GM12878 (cell line): Measurements from ENCODE around the gene NR6A1. TPM values are rescaled to one million over a fixed set of nuclear protein-coding genes. Genes with fewer than 3 reads are reported as not detected.

ENCODE experiments used
- ATAC-seq: fragments of 200-7000 bp; cut with Tn5 transposase; 3 replicates; pipeline ENCODE4 v1.9.1; 2020; ENCODE audit warnings: mild to moderate bottlenecking, moderate library complexity
- BruUV-seq: library from RNA; stranded (reverse); fragments of 400-500 nt; replicated peaks from 2 replicates; lab custom pipeline; 2021; lab: Mats Ljungman, UMichigan
- CTCF ChIA-PET: fragments of 300-600 bp; sonication (Branson Sonifier 250); formaldehyde crosslinking; extraction: SDS; loops from one replicate; lab custom pipeline; 2021; ENCODE audit warnings: inconsistent platforms; lab: Yijun Ruan, JAX
- POLR2A ChIA-PET: fragments of 350-600 bp; formaldehyde crosslinking; extraction: SDS; loops from one replicate; lab custom pipeline; 2021; ENCODE audit warnings: inconsistent platforms; lab: Charles Lee
- RAD21 ChIA-PET: fragments of 300-600 bp; sonication (Branson Sonifier 250); formaldehyde crosslinking; loops from one replicate; lab custom pipeline; 2023; ENCODE audit warnings: antibody characterized with exemption; ENCODE audit not compliant: unreplicated experiment; lab: Charles Lee
- SMC1A ChIA-PET: fragments of 300-600 bp; sonication (Branson Sonifier 250); formaldehyde crosslinking; loops from one replicate; lab custom pipeline; 2023; ENCODE audit not compliant: unreplicated experiment, uncharacterized antibody; lab: Charles Lee
- DNase-seq: peaks from one replicate; pipeline ENCODE4 v3.0.0-alpha.2; 2011; ENCODE audit warnings: low read depth, low spot score
- FAIRE-seq: peaks from 3 replicates; lab custom pipeline; 2011; peaks lifted over from hg19 to GRCh38; lab: Jason Lieb, UNC
- H2AFZ ChIP-seq: 2 replicates; pipeline ENCODE4 v1.6.0; 2011; ENCODE audit warnings: low read depth, low read length, control low read depth; ENCODE audit not compliant: control insufficient read depth
- H3K27ac ChIP-seq: 2 replicates; pipeline ENCODE4 v1.5.1; 2011; ENCODE audit warnings: control low read depth; ENCODE audit not compliant: control insufficient read depth, insufficient read depth
- H3K27me3 ChIP-seq, 2 experiments: replicated peaks in 1 of 2; 2 replicates each; pipeline versions ENCODE4 v1.6.0 to v1.6.1; 2011; ENCODE audit warnings: low read length in 1 of 2; ENCODE audit not compliant: control insufficient read depth in 2 of 2, insufficient read depth in 2 of 2
- H3K36me3 ChIP-seq, 2 experiments: 2 replicates each; pipeline ENCODE4 v1.5.1; 2011; ENCODE audit warnings: low read length in 1 of 2; ENCODE audit not compliant: control insufficient read depth in 2 of 2, insufficient read depth in 2 of 2
- H3K4me1 ChIP-seq: 2 replicates; pipeline ENCODE4 v1.6.1; 2011; ENCODE audit warnings: mild to moderate bottlenecking, low read length, moderate library complexity, mixed read lengths; ENCODE audit not compliant: control insufficient read depth, insufficient read depth
- H3K4me2 ChIP-seq: 2 replicates; pipeline ENCODE4 v1.6.0; 2011; ENCODE audit warnings: control low read depth; ENCODE audit not compliant: control insufficient read depth, insufficient read depth
- H3K4me3 ChIP-seq: fragments of 200-600 bp; sonication (generic); 2 replicates; pipeline ENCODE4 v1.5.1; 2016
- H3K79me2 ChIP-seq: 2 replicates; pipeline ENCODE4 v1.6.0; 2011; ENCODE audit warnings: low read length; ENCODE audit not compliant: control insufficient read depth, insufficient read depth
- H3K9ac ChIP-seq: 2 replicates; pipeline ENCODE4 v1.8.0; 2011; ENCODE audit warnings: low read length, control low read depth, mixed read lengths; ENCODE audit not compliant: control insufficient read depth, insufficient read depth
- H3K9me3 ChIP-seq: replicated peaks from 3 replicates; pipeline ENCODE4 v1.5.1; 2011; ENCODE audit warnings: mild to moderate bottlenecking, low read length; ENCODE audit not compliant: control insufficient read depth, insufficient read depth
- H4K20me1 ChIP-seq: 2 replicates; pipeline ENCODE4 v1.6.0; 2011; ENCODE audit not compliant: control insufficient read depth, insufficient read depth
- JUNB ChIP-seq: IDR thresholded peaks from 2 replicates; pipeline ENCODE4 v1.6.1; 2016; ENCODE audit warnings: antibody characterized with exemption, mild to moderate bottlenecking
- NFXL1 ChIP-seq: fragments of 450-650 bp; IDR thresholded peaks from 2 replicates; pipeline ENCODE4 v1.6.1; 2017; ENCODE audit warnings: antibody characterized with exemption, mild to moderate bottlenecking, borderline replicate concordance
- RB1 ChIP-seq: fragments of 450-650 bp; formaldehyde crosslinking; IDR thresholded peaks from 2 replicates; pipeline ENCODE4 v1.6.1; 2017; ENCODE audit warnings: mild to moderate bottlenecking, borderline replicate concordance
- SMAD5 ChIP-seq: IDR thresholded peaks from 2 replicates; pipeline ENCODE4 v1.6.1; 2016; ENCODE audit warnings: antibody characterized with exemption, low read depth
- SRF ChIP-seq, 2 experiments: IDR thresholded peaks; 2 replicates each; pipeline ENCODE4 v1.6.1; 2011; ENCODE audit warnings: low read depth in 2 of 2, low read length in 2 of 2, mild to moderate bottlenecking in 1 of 2, moderate library complexity in 1 of 2
- ZNF384 ChIP-seq: IDR thresholded peaks from 2 replicates; pipeline ENCODE4 v1.6.1; 2012; ENCODE audit warnings: low read depth, mild to moderate bottlenecking, low read length, improper control_type of control experiment, borderline replicate concordance
- WGBS: methylation state at CpG from one replicate; pipeline ENCODE4 v1.1.6; 2016; ENCODE audit warnings: low lambda C conversion rate; ENCODE audit not compliant: insufficient replicate concordance, insufficient coverage; ENCODE audit errors: missing lambda C conversion rate; 5-methylcytosine and 5-hydroxymethylcytosine counted together
- in situ Hi-C: fragments of 300-500 bp; cut with MboI; formaldehyde crosslinking; loops from 9 replicates; pipeline ENCODE4 v1.14.3; 2018; ENCODE audit warnings: mixed read lengths
- intact Hi-C: fragments of 100-400 bp; cut with micrococcal nuclease; formaldehyde crosslinking; loops from one replicate; pipeline ENCODE4 v1.14.2; 2022; ENCODE audit not compliant: unreplicated experiment
- polyA plus RNA-seq, 11 experiments: library from polyadenylated mRNA; depleted of rRNA in 4 of 11; unstranded in 6 of 11; stranded (reverse) in 5 of 11; fragments of >200 nt; fragmentation: Nextera tagmentation in 4 of 11; fragmentation: Illumina TruSeq in 1 of 11; extraction: Ambion mirVana in 4 of 11; extraction: Trizol in 1 of 11; gene quantifications; 1 replicate in 1 of 11; 2 replicates in 10 of 11; pipeline versions ENCODE4 v1.2.1 to v1.2.3, GENCODE V29; 2011 to 2016; ENCODE audit warnings: inconsistent platforms in 2 of 11, missing spikeins in 2 of 11, low read depth in 1 of 11
- total RNA-seq, 4 experiments: library from RNA; depleted of rRNA in 3 of 4; stranded (reverse); fragments of >200 nt in 3 of 4; fragmentation: Illumina TruSeq in 1 of 4; extraction: Trizol in 1 of 4; gene quantifications; 2 replicates each; pipeline versions ENCODE4 v1.2.1 to v1.2.3, GENCODE V29; 2013 to 2021
- TF ChIP-seq, protein P1 (sequence below): fragments of 450-650 bp; IDR thresholded peaks from 2 replicates; pipeline ENCODE4 v1.6.1; 2017; ENCODE audit warnings: mild to moderate bottlenecking
- TF ChIP-seq, protein P2 (sequence below): IDR thresholded peaks from 2 replicates; pipeline ENCODE4 v1.6.1; 2011; ENCODE audit warnings: borderline replicate concordance, low read depth, mild to moderate bottlenecking, moderate library complexity, low read length; ENCODE audit not compliant: insufficient read depth, poor library complexity, severe bottlenecking
- TF ChIP-seq, protein P3 (sequence below): fragments of 450-650 bp; conservative IDR thresholded peaks from 2 replicates; pipeline ENCODE4 v1.6.1; 2017; ENCODE audit warnings: mild to moderate bottlenecking, moderate library complexity

Gene NR6A1
- total and polyA plus RNA-seq, 10 of the 15 experiments (the other 5 are each of a cell fraction or from before 2014, with no cell fraction given), result 1.2 to 9.2 (median 4.6) TPM

DNA sequence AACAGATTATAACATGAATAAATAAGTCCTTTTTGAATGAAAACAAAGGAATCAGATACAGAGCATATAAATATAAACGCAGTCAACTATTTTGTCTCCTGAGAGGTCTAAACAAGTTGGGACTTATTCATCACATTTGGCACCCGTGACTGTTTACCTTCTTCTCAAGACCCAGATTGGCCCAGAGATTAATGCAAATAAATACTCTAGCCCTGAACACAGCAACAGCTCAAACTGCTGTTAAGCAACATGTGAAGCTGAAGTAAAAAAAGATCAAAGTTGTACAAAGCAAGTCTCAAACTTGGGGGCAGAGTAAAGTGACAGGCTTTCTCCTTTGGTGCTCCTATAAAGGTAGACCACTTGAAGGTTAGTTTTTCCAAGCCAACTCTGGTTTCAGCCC, 168.9 kb downstream of the NR6A1 start:
- Histone ChIP-seq H3K9ac (no peak overlapping the region), H3K27me3 (no peaks in the 10 kb centered on the region), H3K27ac (no peak overlapping the region), H3K4me1 (no peaks in the 10 kb centered on the region), H2AFZ (no peak overlapping the region), H3K4me2 (no peak overlapping the region), H3K9me3 (no peaks in the 10 kb centered on the region), H3K79me2 (no peaks in the 10 kb centered on the region), H3K4me3 (no peak overlapping the region), H4K20me1 (no peaks in the 10 kb centered on the region), H3K36me3 (no peaks in the 10 kb centered on the region)
- POLR2A ChIA-PET, result no interaction called here
- SMC1A ChIA-PET, result interaction anchor here (0.9 to 1.0 kb wide), 2 partner anchors 109 to 397 kb away, joined by 3 read pairs; no protein-coding TSS in a partner anchor
- no TSS peak for BruUV-seq
- DNase-seq, result no peak
- RAD21 ChIA-PET, result interaction anchor here (1.6 kb wide), 1 partner anchor 15 kb away, joined by 5 read pairs; no protein-coding TSS in a partner anchor
- in situ Hi-C loops, result no loop called here
- intact Hi-C loops, result no loop called here
- TF ChIP-seq, protein P1, sequence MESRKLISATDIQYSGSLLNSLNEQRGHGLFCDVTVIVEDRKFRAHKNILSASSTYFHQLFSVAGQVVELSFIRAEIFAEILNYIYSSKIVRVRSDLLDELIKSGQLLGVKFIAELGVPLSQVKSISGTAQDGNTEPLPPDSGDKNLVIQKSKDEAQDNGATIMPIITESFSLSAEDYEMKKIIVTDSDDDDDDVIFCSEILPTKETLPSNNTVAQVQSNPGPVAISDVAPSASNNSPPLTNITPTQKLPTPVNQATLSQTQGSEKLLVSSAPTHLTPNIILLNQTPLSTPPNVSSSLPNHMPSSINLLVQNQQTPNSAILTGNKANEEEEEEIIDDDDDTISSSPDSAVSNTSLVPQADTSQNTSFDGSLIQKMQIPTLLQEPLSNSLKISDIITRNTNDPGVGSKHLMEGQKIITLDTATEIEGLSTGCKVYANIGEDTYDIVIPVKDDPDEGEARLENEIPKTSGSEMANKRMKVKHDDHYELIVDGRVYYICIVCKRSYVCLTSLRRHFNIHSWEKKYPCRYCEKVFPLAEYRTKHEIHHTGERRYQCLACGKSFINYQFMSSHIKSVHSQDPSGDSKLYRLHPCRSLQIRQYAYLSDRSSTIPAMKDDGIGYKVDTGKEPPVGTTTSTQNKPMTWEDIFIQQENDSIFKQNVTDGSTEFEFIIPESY, result no peak
- TF ChIP-seq, protein P2, sequence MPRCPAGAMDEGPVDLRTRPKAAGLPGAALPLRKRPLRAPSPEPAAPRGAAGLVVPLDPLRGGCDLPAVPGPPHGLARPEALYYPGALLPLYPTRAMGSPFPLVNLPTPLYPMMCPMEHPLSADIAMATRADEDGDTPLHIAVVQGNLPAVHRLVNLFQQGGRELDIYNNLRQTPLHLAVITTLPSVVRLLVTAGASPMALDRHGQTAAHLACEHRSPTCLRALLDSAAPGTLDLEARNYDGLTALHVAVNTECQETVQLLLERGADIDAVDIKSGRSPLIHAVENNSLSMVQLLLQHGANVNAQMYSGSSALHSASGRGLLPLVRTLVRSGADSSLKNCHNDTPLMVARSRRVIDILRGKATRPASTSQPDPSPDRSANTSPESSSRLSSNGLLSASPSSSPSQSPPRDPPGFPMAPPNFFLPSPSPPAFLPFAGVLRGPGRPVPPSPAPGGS, result no peak
- ATAC-seq, result no peak
- no peak for FAIRE-seq
- CTCF ChIA-PET, result interaction anchor here (0.9 to 1.0 kb wide), 2 partner anchors 13 to 251 kb away, joined by 3 to 4 read pairs; partner anchors contain the start of gene WDR38
- 76% methylated on average over 2 of the region's 2 CpGs for WGBS

DNA sequence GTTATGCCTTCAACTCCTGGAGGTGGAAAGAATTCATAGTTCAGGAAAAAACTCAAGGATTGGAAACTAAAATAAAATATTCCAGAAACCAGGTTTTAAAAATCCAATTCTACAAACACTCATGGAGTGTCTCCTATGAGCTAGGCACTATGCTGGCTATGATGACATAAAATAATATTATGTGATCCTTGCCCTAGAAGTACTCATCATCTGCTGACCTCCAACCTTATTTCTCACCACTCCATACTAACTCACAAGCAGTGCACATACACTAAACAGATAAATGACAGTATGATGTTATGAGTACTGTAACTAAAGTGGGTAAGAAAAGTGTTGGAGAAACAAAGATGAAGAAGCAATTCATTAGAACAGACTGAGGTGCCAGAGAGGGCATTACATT, 170.7 kb downstream of the NR6A1 start:
- no peaks in the 10 kb centered on the region for H3K36me3 ChIP-seq
- ChIA-PET POLR2A (no interaction called here), SMC1A (no interaction called here), CTCF (interaction anchor here (1.2 kb wide), 1 partner anchor 17 kb away, joined by 3 read pairs; no protein-coding TSS in a partner anchor), RAD21 (no interaction called here)
- no peaks in the 10 kb centered on the region for H4K20me1 ChIP-seq
- DNase-seq, result no peak
- BruUV-seq, result no TSS peak
- no peaks in the 10 kb centered on the region for H3K79me2 ChIP-seq
- intact Hi-C loops, result no loop called here
- no peak overlapping the region for H3K4me3 ChIP-seq
- no peak overlapping the region for H3K27ac ChIP-seq
- TF ChIP-seq SRF (IDR thresholded peaks at IDR 0.05; ENCODE audit: low read depth in 2 of 2, low read length in 2 of 2), result no peak
- TF ChIP-seq, protein P3, sequence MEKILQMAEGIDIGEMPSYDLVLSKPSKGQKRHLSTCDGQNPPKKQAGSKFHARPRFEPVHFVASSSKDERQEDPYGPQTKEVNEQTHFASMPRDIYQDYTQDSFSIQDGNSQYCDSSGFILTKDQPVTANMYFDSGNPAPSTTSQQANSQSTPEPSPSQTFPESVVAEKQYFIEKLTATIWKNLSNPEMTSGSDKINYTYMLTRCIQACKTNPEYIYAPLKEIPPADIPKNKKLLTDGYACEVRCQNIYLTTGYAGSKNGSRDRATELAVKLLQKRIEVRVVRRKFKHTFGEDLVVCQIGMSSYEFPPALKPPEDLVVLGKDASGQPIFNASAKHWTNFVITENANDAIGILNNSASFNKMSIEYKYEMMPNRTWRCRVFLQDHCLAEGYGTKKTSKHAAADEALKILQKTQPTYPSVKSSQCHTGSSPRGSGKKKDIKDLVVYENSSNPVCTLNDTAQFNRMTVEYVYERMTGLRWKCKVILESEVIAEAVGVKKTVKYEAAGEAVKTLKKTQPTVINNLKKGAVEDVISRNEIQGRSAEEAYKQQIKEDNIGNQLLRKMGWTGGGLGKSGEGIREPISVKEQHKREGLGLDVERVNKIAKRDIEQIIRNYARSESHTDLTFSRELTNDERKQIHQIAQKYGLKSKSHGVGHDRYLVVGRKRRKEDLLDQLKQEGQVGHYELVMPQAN, result no peak
- TF ChIP-seq NFXL1, result no peak
- no peak for TF ChIP-seq JUNB
- no peak for TF ChIP-seq ZNF384
- no peak for TF ChIP-seq RB1
- no peak for TF ChIP-seq SMAD5
- no peak overlapping the region for H3K9ac ChIP-seq
- in situ Hi-C loops, result no loop called here
- no peak for ATAC-seq
- no peaks in the 10 kb centered on the region for H3K9me3 ChIP-seq
- no peaks in the 10 kb centered on the region for H3K27me3 ChIP-seq
- no peak for FAIRE-seq
- H2AFZ ChIP-seq, result no peak overlapping the region
- no peaks in the 10 kb centered on the region for H3K4me1 ChIP-seq
- no peak overlapping the region for H3K4me2 ChIP-seq
